Nephron (organoid): ENCODE data around the gene ZNF618.

Experiments used
- H3K27ac Mint-ChIP-seq, 3 experiments: 2 replicates each; pipeline ENCODE4 v1.8.0; 2020; ENCODE audit warnings: mixed read lengths in 3 of 3, mild to moderate bottlenecking in 2 of 3, moderate library complexity in 1 of 3
- H3K27me3 Mint-ChIP-seq: 2 replicates; pipeline ENCODE4 v1.8.0; 2021; ENCODE audit warnings: low read depth, mild to moderate bottlenecking, moderate library complexity, mixed read lengths
- H3K36me3 Mint-ChIP-seq: 2 replicates; pipeline ENCODE4 v1.8.0; 2020; ENCODE audit warnings: low read depth, mixed read lengths
- H3K4me1 Mint-ChIP-seq: 2 replicates; pipeline ENCODE4 v1.8.0; 2020; ENCODE audit warnings: mixed read lengths
- H3K4me3 Mint-ChIP-seq, 3 experiments: 2 replicates each; pipeline ENCODE4 v1.8.0; 2020; ENCODE audit warnings: mild to moderate bottlenecking in 3 of 3, mixed read lengths in 3 of 3, moderate library complexity in 2 of 3
- H3K9me3 Mint-ChIP-seq: 2 replicates; pipeline ENCODE4 v1.8.0; 2020; ENCODE audit warnings: mixed read lengths
- CTCF ChIP-seq, 3 experiments: fragments of 200-600 bp; sonication (generic); IDR thresholded peaks; one replicate each; pipeline ENCODE4 v1.5.0; 2021; ENCODE audit warnings: antibody characterized with exemption in 3 of 3; ENCODE audit not compliant: unreplicated experiment in 3 of 3

The ZNF618 gene

DNA sequence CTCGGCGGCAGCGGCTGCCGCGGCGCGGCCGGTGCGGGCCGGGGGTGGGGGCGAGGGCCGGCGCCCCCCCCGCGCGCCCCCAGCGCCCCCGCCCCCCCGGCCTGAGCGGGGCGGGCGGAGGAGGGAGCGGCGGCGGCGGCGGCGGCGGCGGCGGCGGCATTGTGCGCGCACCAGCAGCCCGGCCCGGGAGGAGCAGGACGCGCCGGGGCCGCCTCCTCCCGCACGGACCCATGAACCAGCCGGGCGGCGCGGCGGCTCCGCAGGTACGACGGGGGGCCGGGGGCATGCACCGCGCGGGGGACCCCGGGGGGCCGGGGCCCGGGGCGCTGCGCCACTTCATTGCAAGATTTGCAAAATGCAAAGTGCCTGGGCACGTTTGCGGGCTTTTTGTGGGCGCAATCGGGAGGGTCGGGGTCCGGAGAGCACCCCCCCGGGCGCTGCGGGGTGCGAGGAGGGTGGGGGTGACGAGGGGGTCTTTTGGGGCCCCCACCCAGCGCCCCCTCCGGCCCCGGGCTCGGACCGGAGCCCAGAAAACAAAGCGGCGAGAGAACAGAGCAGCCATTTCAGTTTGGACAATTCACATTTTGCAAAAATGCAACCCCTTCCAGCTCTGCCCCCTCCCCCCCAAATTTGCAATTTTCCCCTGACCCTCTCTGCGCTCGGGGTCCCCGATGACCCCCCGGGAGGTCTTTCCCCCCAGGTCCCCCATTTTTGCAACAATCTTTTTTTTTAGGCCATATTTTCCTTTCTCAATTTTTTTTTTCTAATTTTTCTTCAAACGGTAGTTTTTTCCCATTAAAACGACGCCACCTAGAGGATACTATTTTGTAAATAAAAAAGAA lies at the start of gene ZNF618:
ZNF618 (plus strand) TSS at position 159 of the 842 bp plus-strand sequence; CDS start at position 231, 72 bp downstream.
- H3K4me1 Mint-ChIP-seq = peaks cover 46% of the 10 kb centered on the region
- H3K9me3 Mint-ChIP-seq = no peaks in the 10 kb centered on the region

GRCh38 chr9:113828221-113828620 lies 47.9 kb upstream of the ZNF618 start:
- peaks cover 3% of the 10 kb centered on the region for H3K36me3 Mint-ChIP-seq
- no peaks in the 10 kb centered on the region for H3K27me3 Mint-ChIP-seq
- no peaks in the 10 kb centered on the region for H3K4me1 Mint-ChIP-seq
- H3K9me3 Mint-ChIP-seq = peaks cover 29% of the 10 kb centered on the region
- H3K27ac Mint-ChIP-seq = no peak overlapping the region
- TF ChIP-seq CTCF (IDR thresholded peaks at IDR 0.05; ENCODE audit: unreplicated experiment in 3 of 3) = no peak
- H3K4me3 Mint-ChIP-seq = no peak overlapping the region

More for the DNA sequence above, at the start of gene ZNF618:
- peaks cover 23% of the 10 kb centered on the region for H3K36me3 Mint-ChIP-seq
- TF ChIP-seq CTCF (IDR thresholded peaks at IDR 0.05; ENCODE audit: unreplicated experiment in 3 of 3) = peak in 2 of 3 experiments; percentile 54 to 67
- H3K4me3 Mint-ChIP-seq = peak within 1 kb of the TSS; percentile 98 to 99 (median 99)
- H3K27me3 Mint-ChIP-seq = peaks cover under 1% of the 10 kb centered on the region
- peak within 1 kb of the TSS; percentile 100 for H3K27ac Mint-ChIP-seq

DNA sequence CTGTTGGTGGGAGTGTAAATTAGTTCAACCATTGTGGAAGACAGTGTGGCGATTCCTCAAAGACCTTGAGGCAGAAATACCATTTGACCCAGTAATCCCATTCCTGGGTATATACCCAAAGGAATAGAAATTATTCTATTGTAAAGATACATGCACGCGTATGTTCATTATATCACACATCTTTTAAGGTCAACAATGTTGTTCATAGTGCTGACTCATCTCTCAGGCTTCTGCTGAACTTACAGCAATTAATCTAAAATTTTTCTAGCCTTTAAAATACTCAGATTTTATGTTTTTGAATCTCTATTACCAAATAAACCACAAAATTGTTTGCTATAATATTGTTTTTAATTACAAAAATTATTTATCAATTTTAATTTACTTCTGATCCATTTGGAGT lies 38.8 kb upstream of the ZNF618 start:
- no peak for TF ChIP-seq CTCF (IDR thresholded peaks at IDR 0.05; ENCODE audit: unreplicated experiment in 3 of 3)
- Mint-ChIP-seq H3K4me3 (no peak overlapping the region), H3K9me3 (peaks cover 13% of the 10 kb centered on the region), H3K4me1 (no peaks in the 10 kb centered on the region), H3K27ac (no peak overlapping the region), H3K27me3 (no peaks in the 10 kb centered on the region), H3K36me3 (no peaks in the 10 kb centered on the region)

DNA sequence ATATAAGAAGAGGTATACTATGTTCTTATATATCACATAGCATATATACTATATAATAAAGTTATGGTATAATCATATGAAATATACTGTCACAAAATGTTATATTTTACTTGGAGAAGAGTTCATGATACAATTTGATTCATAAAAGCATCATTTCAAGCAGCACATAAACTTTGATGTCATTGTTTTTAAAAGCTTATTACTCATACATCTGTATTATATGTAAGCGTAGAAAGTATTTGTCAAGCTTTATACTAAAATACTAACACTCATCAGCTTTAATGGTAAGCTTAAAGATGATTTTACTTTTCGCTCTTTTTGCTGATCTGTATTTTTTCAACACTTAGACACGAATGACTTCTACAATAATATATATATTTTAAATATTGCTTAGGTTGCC lies 34.0 kb upstream of the ZNF618 start:
- Mint-ChIP-seq H3K36me3 (no peaks in the 10 kb centered on the region), H3K4me3 (no peak overlapping the region), H3K27ac (no peak overlapping the region), H3K9me3 (peaks cover 11% of the 10 kb centered on the region), H3K27me3 (no peaks in the 10 kb centered on the region), H3K4me1 (no peaks in the 10 kb centered on the region)
- no peak for TF ChIP-seq CTCF (IDR thresholded peaks at IDR 0.05; ENCODE audit: unreplicated experiment in 3 of 3)

DNA sequence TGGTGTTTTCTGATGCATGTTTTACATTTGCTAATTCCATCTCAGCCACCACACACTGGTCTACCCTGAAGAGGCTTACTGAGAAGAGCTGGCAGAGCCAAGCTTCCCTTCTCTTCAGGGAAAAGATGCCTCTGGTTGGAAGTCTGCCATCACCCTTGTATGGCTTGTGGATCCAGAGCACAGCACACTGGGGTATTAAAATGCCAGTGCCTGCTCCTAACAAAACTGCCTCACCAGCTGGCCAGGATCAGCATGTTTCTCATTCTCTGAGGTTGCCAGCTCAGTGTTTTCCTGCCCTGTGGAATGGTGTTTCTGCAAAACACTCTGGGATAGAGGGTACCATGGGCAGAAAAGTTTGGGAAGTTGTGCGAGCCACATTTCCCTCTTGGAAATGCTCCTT lies 31.6 kb upstream of the ZNF618 start:
- H3K4me1 Mint-ChIP-seq = no peaks in the 10 kb centered on the region
- H3K9me3 Mint-ChIP-seq = peaks cover 11% of the 10 kb centered on the region
- no peak for TF ChIP-seq CTCF (IDR thresholded peaks at IDR 0.05; ENCODE audit: unreplicated experiment in 3 of 3)
- H3K27ac Mint-ChIP-seq = no peak overlapping the region
- no peaks in the 10 kb centered on the region for H3K36me3 Mint-ChIP-seq
- no peak overlapping the region for H3K4me3 Mint-ChIP-seq
- peaks cover 4% of the 10 kb centered on the region for H3K27me3 Mint-ChIP-seq

DNA sequence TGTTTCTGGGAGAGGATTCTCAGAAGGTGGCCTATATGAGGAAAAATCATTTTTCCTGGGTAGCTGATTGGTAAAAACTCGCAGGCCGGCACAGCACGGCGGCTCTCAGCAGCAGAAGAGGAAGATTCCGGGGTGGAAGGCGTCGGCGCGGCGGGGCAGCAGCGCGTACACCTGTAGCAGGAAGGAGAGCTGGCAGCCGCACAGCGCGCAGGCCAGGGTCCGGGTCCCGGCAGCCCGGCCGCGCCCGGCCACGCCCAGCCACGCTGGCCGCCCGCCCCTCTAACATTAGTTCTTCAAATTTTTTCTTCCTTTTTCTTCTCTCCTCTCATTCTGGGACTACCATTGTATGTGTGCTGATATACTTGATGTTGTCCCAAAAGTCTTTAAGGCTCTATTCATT lies 24.8 kb upstream of the ZNF618 start:
- no peak overlapping the region for H3K27ac Mint-ChIP-seq
- no peaks in the 10 kb centered on the region for H3K36me3 Mint-ChIP-seq
- H3K9me3 Mint-ChIP-seq = peaks cover 22% of the 10 kb centered on the region
- peaks cover 4% of the 10 kb centered on the region for H3K27me3 Mint-ChIP-seq
- no peak for TF ChIP-seq CTCF (IDR thresholded peaks at IDR 0.05; ENCODE audit: unreplicated experiment in 3 of 3)
- H3K4me1 Mint-ChIP-seq = no peaks in the 10 kb centered on the region
- H3K4me3 Mint-ChIP-seq = no peak overlapping the region
